Glutamatergic neuron (in vitro differentiated cells): Measurements from ENCODE around the gene MLH1. TPM values are rescaled to one million over a fixed set of nuclear protein-coding genes. Genes with fewer than 3 reads are reported as not detected.
"Not testable (repeated sequence)": the region's sequence is repeated elsewhere in the genome, so short reads cannot be mapped to it uniquely, and the experiment has no call there.

Source experiments
- DNase-seq: peaks from one replicate; pipeline ENCODE4 v3.0.0; 2022
- H3K27ac Mint-ChIP-seq: one replicate; pipeline ENCODE4 v1.8.0; 2020; ENCODE audit warnings: mild to moderate bottlenecking, mixed read lengths, inconsistent platforms; ENCODE audit not compliant: unreplicated experiment
- H3K27me3 Mint-ChIP-seq: one replicate; pipeline ENCODE4 v1.8.0; 2020; ENCODE audit warnings: mild to moderate bottlenecking, moderate library complexity, mixed read lengths, inconsistent platforms; ENCODE audit not compliant: unreplicated experiment
- H3K36me3 Mint-ChIP-seq: one replicate; pipeline ENCODE4 v1.8.0; 2020; ENCODE audit warnings: mild to moderate bottlenecking, mixed read lengths, inconsistent platforms; ENCODE audit not compliant: unreplicated experiment
- H3K4me1 Mint-ChIP-seq: one replicate; pipeline ENCODE4 v1.8.0; 2020; ENCODE audit warnings: mild to moderate bottlenecking, low read depth, mixed read lengths, inconsistent platforms; ENCODE audit not compliant: unreplicated experiment
- H3K4me3 Mint-ChIP-seq: one replicate; pipeline ENCODE4 v1.8.0; 2020; ENCODE audit warnings: mild to moderate bottlenecking, mixed read lengths, inconsistent platforms; ENCODE audit not compliant: unreplicated experiment
- H3K9me3 Mint-ChIP-seq: one replicate; pipeline ENCODE4 v1.8.0; 2020; ENCODE audit warnings: mild to moderate bottlenecking, moderate library complexity, mixed read lengths, inconsistent platforms; ENCODE audit not compliant: unreplicated experiment
- total RNA-seq: library from RNA; stranded (reverse); fragmentation: NEBNext Ultra II Directional; extraction: Animal tissue kit (Norgen Biotek cat#: 25700); gene quantifications from one replicate; pipeline ENCODE4 v1.2.1, GENCODE V29; 2021; ENCODE audit not compliant: unreplicated experiment
- TF ChIP-seq, protein P1 (sequence below): fragments of 200-600 bp; sonication (generic); IDR thresholded peaks from one replicate; pipeline ENCODE4 v1.5.0; 2021; ENCODE audit not compliant: partially characterized antibody, unreplicated experiment

Gene MLH1
- total RNA-seq, 1 donor from 2014 or later: 30.4 TPM

DNA sequence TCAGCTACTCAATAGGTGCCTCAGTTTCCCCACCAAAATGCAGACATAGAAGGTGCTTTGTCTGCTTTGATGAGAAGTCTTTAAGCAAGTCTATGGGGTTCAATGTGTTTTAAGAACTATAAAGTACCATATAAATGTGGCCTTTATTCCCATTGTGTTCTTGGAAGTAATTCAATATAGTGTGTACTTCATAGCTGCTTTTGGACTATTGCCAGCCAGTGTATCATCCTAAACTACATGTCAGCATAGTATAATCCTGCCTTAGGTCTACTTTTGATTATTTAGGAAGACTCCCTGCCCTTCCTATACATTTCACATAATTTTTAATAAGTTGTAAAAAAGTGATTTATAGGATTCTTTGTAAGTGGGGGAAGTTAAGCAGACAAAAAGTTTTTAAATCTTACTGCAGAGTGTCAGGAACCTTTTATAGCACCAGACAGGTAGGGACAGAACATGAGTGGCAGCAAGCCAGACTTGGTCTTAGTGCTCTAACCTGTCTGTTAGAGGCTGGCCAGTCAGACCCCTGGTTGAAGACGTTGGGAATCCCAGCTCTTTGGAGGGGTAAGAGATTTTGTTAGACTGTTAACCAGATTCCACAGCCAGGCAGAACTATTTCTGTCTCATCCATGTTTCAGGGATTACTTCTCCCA is 48.4 kb downstream of the MLH1 start:
- DNase-seq: no peak
- Mint-ChIP-seq H3K4me1 (no peaks in the 10 kb centered on the region), H3K27ac (no peak overlapping the region), H3K27me3 (no peaks in the 10 kb centered on the region), H3K36me3 (peaks cover 7% of the 10 kb centered on the region), H3K9me3 (no peaks in the 10 kb centered on the region), H3K4me3 (no peak overlapping the region)
- TF ChIP-seq, protein P1, sequence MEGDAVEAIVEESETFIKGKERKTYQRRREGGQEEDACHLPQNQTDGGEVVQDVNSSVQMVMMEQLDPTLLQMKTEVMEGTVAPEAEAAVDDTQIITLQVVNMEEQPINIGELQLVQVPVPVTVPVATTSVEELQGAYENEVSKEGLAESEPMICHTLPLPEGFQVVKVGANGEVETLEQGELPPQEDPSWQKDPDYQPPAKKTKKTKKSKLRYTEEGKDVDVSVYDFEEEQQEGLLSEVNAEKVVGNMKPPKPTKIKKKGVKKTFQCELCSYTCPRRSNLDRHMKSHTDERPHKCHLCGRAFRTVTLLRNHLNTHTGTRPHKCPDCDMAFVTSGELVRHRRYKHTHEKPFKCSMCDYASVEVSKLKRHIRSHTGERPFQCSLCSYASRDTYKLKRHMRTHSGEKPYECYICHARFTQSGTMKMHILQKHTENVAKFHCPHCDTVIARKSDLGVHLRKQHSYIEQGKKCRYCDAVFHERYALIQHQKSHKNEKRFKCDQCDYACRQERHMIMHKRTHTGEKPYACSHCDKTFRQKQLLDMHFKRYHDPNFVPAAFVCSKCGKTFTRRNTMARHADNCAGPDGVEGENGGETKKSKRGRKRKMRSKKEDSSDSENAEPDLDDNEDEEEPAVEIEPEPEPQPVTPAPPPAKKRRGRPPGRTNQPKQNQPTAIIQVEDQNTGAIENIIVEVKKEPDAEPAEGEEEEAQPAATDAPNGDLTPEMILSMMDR: no peak

DNA sequence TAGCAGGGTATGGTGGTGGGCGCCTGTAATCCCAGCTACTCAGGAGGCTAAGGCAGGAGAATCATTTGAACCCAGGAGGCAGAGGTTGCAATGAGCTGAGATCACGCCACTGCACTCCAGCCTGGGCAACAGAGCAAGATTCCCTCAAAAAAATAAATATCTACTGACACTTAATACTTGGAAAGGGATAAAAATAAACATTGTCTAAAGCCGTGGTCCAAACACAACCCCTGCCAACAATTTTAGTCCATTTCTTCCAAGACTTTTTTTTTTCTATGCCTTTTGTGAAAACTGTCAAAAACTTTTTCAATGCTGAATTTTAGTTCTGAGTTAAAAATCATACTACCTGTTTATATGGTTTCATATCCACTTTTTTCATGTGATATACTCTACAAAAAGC is 49.4 kb downstream of the MLH1 start:
- not testable (repeated sequence) for H3K36me3 Mint-ChIP-seq

DNA sequence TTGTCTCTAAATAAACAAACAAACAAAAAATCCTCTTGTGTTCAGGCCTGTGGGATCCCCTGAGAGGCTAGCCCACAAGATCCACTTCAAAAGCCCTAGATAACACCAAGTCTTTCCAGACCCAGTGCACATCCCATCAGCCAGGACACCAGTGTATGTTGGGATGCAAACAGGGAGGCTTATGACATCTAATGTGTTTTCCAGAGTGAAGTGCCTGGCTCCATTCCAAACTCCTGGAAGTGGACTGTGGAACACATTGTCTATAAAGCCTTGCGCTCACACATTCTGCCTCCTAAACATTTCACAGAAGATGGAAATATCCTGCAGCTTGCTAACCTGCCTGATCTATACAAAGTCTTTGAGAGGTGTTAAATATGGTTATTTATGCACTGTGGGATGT is 57.0 kb downstream of the MLH1 start:
- H3K27me3 Mint-ChIP-seq: no peaks in the 10 kb centered on the region
- H3K4me3 Mint-ChIP-seq: no peak overlapping the region
- no peak overlapping the region for H3K27ac Mint-ChIP-seq
- DNase-seq: no peak
- H3K36me3 Mint-ChIP-seq: no peaks in the 10 kb centered on the region
- no peaks in the 10 kb centered on the region for H3K9me3 Mint-ChIP-seq
- H3K4me1 Mint-ChIP-seq: peaks cover 5% of the 10 kb centered on the region
- TF ChIP-seq, protein P1: no peak

More for the DNA sequence above, 49.4 kb downstream of the MLH1 start:
- not testable (repeated sequence) for H3K27me3 Mint-ChIP-seq, H3K4me3 Mint-ChIP-seq, DNase-seq, H3K27ac Mint-ChIP-seq, H3K9me3 Mint-ChIP-seq, H3K4me1 Mint-ChIP-seq

DNA sequence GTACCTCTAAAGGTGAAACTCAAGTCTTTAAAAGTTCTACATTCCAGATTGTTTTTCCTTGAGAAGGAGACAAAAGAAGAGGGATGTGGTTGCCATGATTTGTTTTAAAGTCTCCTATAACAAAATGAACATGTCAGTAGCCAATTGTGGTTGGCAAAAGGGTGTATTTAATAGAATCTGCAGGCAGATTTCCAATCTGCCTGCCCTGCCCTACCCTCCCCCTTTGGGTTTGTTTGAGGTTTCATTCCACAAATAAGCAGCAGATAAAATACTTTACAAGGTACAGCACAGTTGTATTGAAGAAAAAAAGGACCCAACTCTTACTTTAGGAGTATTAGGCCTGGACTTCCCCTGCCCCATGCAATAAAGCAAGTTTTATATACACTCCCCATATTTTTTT is 59.5 kb downstream of the MLH1 start:
- Mint-ChIP-seq H3K4me1 (peaks cover 5% of the 10 kb centered on the region), H3K4me3 (no peak overlapping the region), H3K36me3 (no peaks in the 10 kb centered on the region), H3K27ac (no peak overlapping the region), H3K27me3 (no peaks in the 10 kb centered on the region), H3K9me3 (no peaks in the 10 kb centered on the region)
- TF ChIP-seq, protein P1: no peak
- no peak for DNase-seq

DNA sequence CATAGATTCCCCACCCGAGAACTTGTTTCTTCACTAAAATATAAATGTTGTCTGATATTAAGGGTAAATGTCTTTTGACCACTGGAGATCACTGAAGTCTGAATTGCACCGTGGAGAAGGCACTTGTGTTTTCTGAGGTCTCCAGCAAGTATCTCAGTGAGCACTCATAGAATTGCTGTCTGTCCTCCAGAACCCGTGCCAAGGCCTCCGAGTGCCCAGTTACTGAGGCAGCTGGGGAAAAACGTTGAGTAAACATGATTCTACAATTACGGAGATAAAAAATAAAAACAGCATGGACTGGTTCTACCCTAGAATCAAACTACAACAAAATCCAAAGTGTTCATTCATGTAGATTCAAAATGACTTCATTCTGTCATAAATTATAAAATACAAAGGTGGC is 60.0 kb downstream of the MLH1 start:
- Mint-ChIP-seq H3K4me3 (no peak overlapping the region), H3K27ac (no peak overlapping the region), H3K27me3 (no peaks in the 10 kb centered on the region), H3K9me3 (no peaks in the 10 kb centered on the region), H3K4me1 (peaks cover 5% of the 10 kb centered on the region), H3K36me3 (no peaks in the 10 kb centered on the region)
- no peak for DNase-seq
- TF ChIP-seq, protein P1: no peak

DNA sequence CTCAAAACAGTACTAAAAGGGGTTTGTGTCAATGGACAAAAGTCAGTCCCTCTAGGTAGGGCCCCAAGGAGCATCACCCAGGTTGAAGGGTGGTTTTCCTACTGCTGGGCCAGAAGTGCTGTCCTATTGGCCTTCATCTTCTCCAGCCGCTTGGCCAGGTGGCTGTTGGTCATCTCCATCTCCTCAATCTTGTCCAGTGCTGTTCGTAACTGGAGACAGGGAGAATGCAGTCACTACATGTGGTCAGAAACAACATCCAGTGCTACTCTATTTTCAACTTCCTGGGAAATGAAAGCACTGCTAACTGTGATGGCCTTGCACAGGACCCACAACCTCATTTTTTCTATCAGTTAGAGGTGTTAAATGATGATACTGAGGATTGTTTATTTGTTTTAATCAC is 60.4 kb downstream of the MLH1 start:
- Mint-ChIP-seq H3K36me3 (no peaks in the 10 kb centered on the region), H3K27ac (no peak overlapping the region), H3K27me3 (no peaks in the 10 kb centered on the region), H3K4me3 (no peak overlapping the region), H3K9me3 (no peaks in the 10 kb centered on the region), H3K4me1 (peaks cover 5% of the 10 kb centered on the region)
- TF ChIP-seq, protein P1: no peak
- DNase-seq: no peak
